HS-5 (cell line): ENCODE measurements around the gene PPM1L.

Source experiments
- DNase-seq: peaks from one replicate; pipeline ENCODE4 v3.0.0-alpha.2; 2012; ENCODE audit warnings: low read depth

PPM1L gene

DNA sequence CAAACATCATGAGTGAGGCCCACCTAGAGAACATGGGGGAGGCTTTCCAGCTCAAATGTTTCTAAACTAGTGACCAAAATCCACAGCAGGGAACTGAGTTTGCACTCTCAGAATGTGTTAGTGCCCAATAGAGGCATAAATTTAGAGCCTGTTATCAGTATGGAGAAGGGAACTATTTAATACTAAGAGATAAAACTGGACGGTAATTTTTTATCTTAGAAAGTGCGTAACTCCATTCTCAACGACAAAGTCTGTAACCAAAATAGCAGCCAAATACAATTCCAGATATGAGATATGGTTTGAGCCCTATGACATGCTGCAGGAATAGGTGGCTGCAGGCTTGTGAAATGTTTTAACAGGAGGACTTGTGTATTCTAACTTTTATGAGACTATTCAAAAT lies 345.6 kb downstream of the PPM1L start:
- DNase-seq = no peak

DNA sequence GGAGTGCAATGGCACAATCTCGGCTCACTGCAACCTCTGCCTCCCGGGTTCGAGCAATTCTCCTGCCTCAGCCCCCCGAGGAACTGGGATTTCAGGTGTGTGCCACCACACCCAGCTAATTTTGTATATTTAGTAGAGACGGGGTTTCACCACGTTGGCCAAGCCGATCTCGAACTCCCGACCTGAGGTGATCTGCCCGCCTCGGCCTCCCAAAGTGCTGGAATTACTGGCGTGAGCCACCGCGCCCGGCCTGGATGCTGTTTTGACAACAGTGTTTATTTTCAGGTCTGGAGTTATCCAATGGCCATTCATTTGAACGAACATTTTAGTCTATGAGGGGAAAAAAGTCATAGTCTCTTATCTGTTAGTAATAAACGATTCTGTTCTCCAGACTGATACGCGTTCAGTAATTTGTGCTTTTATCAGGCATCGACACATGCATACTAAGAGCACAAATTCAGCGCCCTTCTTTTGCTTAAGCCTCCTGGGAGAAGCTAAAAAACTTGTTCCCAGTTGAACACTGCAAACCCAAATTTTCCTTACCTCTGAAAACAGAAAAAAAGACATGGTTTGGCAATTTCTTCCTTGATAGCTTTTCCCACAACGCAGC lies 347.9 kb downstream of the PPM1L start:
- DNase-seq = no peak

DNA sequence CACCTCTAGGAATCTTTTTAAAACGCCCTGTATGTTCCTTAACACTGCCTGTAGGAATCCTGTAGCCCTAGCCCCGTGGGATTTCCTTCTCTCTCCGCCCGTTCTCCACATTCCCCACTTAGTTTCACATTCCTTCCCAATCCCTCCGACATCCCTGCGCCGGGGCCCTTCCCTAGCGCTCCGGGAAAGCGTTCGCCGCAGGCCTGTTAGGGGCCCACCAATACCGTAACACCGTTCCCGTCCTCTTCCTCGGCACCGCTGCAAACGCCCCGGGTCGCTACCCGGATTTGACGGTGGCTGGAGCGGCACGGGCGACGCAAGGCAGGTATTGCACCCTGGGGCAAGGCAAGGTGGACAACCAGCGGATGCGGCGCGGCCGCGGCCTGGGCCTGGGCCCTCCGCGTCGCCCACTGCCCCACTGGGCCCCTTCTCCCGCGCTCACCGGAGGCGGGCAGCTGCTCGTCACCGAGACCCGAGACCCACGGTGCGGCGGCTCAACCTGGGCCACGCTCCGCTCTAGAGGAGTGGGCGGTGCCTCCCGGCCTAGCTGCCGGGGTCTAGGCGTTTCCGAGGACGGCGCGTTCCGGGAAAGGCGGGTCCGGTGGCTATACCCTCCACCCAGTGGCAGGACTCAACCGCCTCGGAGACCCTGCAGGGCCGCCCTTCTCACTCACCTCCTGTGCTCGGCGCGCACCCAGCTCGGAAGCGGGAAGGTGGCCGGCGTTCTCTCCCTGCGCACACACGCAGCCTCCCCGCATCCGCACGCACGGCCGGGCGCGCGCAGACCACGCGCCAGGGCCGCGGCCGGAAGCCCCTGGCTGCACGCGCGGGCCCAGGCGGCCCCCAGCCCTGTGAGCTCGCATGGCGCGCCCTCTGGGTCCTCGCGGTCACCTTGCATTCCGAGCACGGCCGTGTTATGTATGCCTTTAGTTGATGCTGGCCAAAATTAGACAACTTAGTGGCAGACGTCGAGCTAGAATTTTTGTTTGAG lies 348.8 kb downstream of the PPM1L start, which contains the start of gene B3GALNT1:
TSS of gene B3GALNT1 (minus strand) at position 789 of the 991 bp plus-strand sequence. CDS start 18,595 bp downstream, outside the sequence.
- DNase-seq = peak; percentile 32

DNA sequence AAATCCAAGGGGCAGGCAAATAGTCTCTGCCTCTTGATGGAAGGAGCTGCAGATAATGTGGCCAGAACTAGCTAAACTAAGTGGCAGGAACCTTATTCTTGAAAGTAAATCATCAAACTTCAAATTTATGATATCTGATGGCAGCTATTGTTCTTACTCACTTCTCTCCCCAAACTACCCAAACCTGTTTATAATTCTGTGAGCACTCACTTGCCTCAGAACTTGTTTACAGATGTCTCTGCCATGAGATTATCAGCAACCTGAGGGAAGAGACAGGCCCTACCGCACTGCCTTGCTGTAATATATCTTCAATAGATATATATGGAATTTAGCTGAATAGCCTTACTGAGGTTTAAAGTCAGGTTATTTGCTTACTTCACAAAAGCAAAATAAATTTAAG lies 351.3 kb downstream of the PPM1L start:
- DNase-seq = no peak

DNA sequence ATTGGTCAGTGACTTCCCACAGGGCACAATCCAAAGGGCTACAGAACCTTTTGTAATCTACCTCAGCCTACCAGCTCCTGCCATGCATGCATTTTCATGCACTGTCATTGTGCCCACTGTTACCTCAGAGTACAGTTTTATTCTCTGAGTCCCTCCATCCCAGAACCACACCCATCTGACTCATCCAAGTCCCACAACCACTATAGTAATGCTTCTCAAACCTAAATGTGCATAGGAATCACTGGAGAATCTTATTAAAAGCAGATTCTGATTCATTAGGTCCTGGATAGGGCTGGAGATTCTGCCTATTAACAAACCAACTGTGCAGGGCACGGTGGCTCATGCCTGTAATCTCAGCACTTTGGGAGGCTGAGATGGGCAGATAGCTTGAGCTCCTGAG lies 352.8 kb downstream of the PPM1L start:
- peak; percentile 69 for DNase-seq

DNA sequence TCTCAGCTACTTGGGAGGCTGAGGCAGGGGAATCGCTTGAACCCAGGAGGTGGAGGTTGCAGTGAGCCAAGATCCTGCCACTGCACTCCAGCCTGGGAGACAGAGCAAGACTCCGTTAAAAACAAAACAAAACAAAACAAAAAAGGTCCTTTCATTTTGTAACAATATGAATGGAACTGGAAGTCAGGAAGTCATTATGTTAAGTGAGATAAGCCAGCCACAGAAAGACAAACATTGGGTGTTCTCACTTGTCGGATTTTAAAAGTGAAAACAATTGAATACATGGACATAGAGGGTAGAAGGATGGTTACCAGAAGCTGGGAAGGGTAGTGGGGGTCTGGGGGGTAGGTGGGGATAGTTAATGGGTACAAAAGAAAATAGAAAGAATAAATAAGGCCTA lies 361.6 kb downstream of the PPM1L start:
- DNase-seq = no peak

DNA sequence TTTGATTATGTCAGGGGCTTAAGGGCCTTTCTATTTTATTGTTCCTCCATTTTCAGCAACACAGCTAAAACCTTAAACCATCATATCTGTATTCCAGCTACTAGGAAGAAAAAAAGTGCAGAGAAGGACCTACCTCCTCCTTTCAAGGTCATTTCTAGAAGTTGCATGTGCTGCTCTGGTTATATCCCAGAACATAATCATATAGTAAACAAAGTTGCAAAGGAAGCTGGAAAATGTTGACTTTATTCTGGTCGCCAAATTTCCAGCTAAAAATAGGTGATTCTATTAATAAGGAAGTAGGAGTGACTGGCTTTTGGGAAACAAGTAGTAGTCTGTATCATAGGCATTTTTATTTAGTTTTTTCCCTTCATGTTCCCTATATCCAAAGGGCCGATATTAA lies 370.5 kb downstream of the PPM1L start:
- no peak for DNase-seq
